NCI-H748 (cell line): Measurements from ENCODE around the gene COX14.
A peak's percentile ranks its signal among the peaks of the same experiment; 100 is the strongest.
"Not testable (repeated sequence)": the region's sequence is repeated elsewhere in the genome, so short reads cannot be mapped to it uniquely, and the experiment has no call there.

Experiments used
- DNase-seq: peaks from one replicate; lab custom pipeline; 2025; ENCODE audit not compliant: unreplicated experiment; lab: John Stamatoyannopoulos, UW

The COX14 gene

GRCh38 chr12:50107416-50108268, 4.4 kb upstream of the COX14 start:
- no peak for DNase-seq

GRCh38 chr12:50109319-50109718, 2.7 kb upstream of the COX14 start:
- no peak for DNase-seq

GRCh38 chr12:50110127-50110761, 1.8 kb upstream of the COX14 start:
- DNase-seq, result no peak

GRCh38 chr12:50110762-50111351, 1.2 kb upstream of the COX14 start:
- DNase-seq, result peak; percentile 42

GRCh38 chr12:50111395-50111692, 692 bp upstream of the COX14 start:
- no peak for DNase-seq

GRCh38 chr12:50112456-50113218, 601 bp downstream of the COX14 start:
- no peak for DNase-seq

- no peak for DNase-seq
These were observed 5.1 kb downstream of the COX14 start for GRCh38 chr12:50117057-50117622.

- DNase-seq, result no peak
These were observed 7.4 kb downstream of the COX14 start for GRCh38 chr12:50119387-50119786.

- no peak for DNase-seq
These were observed 8.5 kb downstream of the COX14 start for GRCh38 chr12:50120521-50120920.

- DNase-seq, result no peak
These were observed 8.9 kb downstream of the COX14 start for GRCh38 chr12:50120953-50121352.

- no peak for DNase-seq
These were observed 9.6 kb downstream of the COX14 start for GRCh38 chr12:50121641-50122040.

GRCh38 chr12:50123203-50123602, 11.2 kb downstream of the COX14 start:
- no peak for DNase-seq

GRCh38 chr12:50127546-50127945, 15.5 kb downstream of the COX14 start:
- DNase-seq, result no peak

GRCh38 chr12:50129290-50129689, 17.3 kb downstream of the COX14 start:
- no peak for DNase-seq

GRCh38 chr12:50132505-50133135, 20.6 kb downstream of the COX14 start:
- no peak for DNase-seq

GRCh38 chr12:50142993-50143392, 31.0 kb downstream of the COX14 start:
- DNase-seq, result no peak

GRCh38 chr12:50145439-50145838, 33.4 kb downstream of the COX14 start:
- no peak for DNase-seq

- DNase-seq, result no peak
These were observed 35.2 kb downstream of the COX14 start for GRCh38 chr12:50147281-50147680.

- not testable (repeated sequence) for DNase-seq
These were observed 36.0 kb downstream of the COX14 start for GRCh38 chr12:50148011-50148410.

GRCh38 chr12:50149311-50149710, 37.3 kb downstream of the COX14 start:
- no peak for DNase-seq
